ENCODE measurements around the gene GRK6. TPM values are rescaled to one million over a fixed set of nuclear protein-coding genes. Genes with fewer than 3 reads are reported as not detected.

The GRK6 gene
- total RNA-seq, 4 donors from 2014 or later = 19.4 to 26.4 (median 23.2) TPM

DNA sequence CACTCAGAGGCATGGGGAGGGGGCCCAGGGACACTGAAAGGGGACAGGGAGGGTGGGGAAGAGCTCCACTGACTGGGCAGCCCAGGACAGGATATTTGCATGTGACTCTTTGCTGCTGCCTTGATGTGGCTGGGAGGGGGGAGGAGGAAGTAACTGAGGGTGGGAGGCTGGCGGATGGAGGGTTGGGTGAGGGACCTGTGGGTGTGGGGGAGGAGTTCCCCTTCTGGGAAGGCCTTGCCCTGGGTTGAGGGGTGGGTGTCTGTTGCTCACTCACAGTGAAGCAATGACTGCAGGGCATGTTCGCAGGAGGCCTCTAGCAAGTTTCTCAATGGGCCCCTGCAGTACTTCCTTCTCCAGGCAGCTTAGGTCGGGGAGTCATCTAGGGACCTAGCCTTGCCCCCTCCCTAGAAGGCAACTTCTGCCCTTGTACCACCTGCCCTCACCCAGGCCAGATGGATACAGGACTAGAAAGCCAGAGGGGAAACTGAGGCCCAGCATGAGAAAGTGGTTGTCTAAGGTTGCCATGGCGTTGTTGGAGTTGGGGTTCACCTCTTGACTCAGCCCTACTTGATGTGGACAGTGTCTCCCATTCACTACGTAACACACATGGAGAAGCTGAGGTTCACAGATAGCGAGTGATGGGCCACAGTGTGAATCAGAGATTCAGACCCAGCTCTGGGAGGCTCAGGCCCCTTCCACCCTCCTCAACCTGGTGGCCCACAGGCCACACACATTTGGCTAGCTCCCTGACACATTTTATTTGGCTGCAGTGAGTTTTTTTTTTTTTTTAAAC lies 3.0 kb downstream of the GRK6 start:
- Histone ChIP-seq H3K36me3 (peaks cover 0 to 44% (median 24%) of the 10 kb centered on the region in 3 donors), H3K9me3 (no peaks in the 10 kb centered on the region), H3K4me3 (no peak overlapping the region), H3K4me1 (peaks cover 0 to 57% (median 45%) of the 10 kb centered on the region in 4 donors), H3K27ac (peak overlapping the region in 3 of 4 donors; percentile 54 to 69 (median 62)), H3K27me3 (no peaks in the 10 kb centered on the region)
- TF ChIP-seq POLR2A (IDR thresholded peaks at IDR 0.05) (no peak), EP300 (IDR thresholded peaks at IDR 0.05) (peak in 1 of 2 donors; percentile 48)
- TF ChIP-seq, protein P1, sequence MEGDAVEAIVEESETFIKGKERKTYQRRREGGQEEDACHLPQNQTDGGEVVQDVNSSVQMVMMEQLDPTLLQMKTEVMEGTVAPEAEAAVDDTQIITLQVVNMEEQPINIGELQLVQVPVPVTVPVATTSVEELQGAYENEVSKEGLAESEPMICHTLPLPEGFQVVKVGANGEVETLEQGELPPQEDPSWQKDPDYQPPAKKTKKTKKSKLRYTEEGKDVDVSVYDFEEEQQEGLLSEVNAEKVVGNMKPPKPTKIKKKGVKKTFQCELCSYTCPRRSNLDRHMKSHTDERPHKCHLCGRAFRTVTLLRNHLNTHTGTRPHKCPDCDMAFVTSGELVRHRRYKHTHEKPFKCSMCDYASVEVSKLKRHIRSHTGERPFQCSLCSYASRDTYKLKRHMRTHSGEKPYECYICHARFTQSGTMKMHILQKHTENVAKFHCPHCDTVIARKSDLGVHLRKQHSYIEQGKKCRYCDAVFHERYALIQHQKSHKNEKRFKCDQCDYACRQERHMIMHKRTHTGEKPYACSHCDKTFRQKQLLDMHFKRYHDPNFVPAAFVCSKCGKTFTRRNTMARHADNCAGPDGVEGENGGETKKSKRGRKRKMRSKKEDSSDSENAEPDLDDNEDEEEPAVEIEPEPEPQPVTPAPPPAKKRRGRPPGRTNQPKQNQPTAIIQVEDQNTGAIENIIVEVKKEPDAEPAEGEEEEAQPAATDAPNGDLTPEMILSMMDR (IDR thresholded peaks at IDR 0.05) = no peak
- 77 to 81% methylated on average over 6 of the region's 6 CpGs for WGBS, 2 donors
- DNase-seq (ENCODE audit: low spot score in 2 of 2) = peak; percentile 29 to 48

DNA sequence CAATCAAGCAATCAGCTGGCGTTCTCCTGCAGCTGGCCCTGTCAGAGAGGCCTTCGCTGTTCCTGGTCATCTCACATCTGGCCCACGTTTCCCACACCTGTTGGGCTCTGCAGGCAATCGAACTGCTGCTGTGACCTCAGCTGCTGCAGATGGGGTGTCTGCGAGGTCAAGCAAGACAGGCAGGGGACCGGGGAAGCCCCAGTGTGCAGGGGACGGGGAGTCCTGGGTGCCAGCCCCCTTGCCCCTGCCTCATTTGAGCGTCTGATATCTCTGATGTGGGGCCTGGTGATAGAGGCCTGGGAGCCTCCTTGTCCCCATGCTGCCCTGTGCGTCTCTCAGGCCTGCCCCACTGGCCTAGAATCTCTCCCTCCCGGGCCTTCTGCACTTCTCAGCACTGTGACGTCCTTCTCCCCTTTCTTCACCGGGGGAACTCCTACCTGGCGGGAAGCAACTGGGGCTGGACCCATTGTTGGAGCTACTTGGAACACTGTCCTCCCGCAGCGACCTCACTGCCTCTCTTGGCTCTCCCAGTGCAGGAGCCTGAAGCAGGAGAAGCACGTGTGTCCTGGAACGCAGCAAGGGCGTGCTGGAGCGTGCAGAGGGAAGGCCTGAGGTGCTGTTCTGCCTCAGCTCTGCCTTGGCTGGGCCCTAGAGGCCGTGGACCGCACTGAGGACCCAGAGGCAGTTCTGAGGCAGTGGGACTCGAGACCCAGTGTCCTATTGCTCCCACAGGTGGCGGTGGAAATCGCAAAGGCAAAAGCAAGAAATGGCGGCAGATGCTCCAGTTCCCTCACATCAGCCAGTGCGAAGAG lies 3.9 kb downstream of the GRK6 start:
- H3K9me3 ChIP-seq = no peaks in the 10 kb centered on the region
- no peak overlapping the region for H3K4me3 ChIP-seq
- TF ChIP-seq, protein P1 (IDR thresholded peaks at IDR 0.05) = no peak
- no peak for TF ChIP-seq EP300 (IDR thresholded peaks at IDR 0.05)
- no peak for TF ChIP-seq POLR2A (IDR thresholded peaks at IDR 0.05)
- H3K36me3 ChIP-seq = peaks cover 0 to 53% (median 31%) of the 10 kb centered on the region in 3 donors
- peak overlapping the region in 1 of 4 donors; percentile 68 for H3K27ac ChIP-seq
- H3K4me1 ChIP-seq = peaks cover 0 to 55% (median 43%) of the 10 kb centered on the region in 4 donors
- WGBS, 2 donors = 84% methylated on average over 25 to 26 of the region's 26 CpGs
- DNase-seq (ENCODE audit: low spot score in 2 of 2) = no peak
- no peaks in the 10 kb centered on the region for H3K27me3 ChIP-seq

DNA sequence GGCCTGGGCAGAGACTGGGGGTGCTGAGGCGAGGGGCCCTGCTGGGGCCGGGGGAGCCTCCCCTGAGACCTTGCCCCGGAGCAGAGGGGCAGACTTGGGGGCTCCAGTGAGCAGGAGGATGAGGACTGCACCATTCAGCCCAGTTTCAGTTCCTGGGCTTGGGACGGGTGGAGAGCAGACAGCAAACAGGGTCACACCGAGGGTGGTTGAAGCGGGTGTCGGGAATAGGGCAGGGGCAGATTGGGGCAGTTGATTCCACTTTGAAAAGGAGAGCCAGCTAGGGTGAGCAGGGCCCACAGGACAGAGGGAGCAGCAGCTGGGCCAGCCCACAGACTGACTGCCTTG lies 4.5 kb downstream of the GRK6 start:
- H3K27ac ChIP-seq = peak overlapping the region in 2 of 4 donors; percentile 39 to 68
- TF ChIP-seq POLR2A (IDR thresholded peaks at IDR 0.05) = no peak
- TF ChIP-seq EP300 (IDR thresholded peaks at IDR 0.05) = no peak
- TF ChIP-seq, protein P1 (IDR thresholded peaks at IDR 0.05) = no peak
- no peaks in the 10 kb centered on the region for H3K27me3 ChIP-seq
- WGBS, 2 donors = 79 to 87% methylated on average over 7 of the region's 7 CpGs
- H3K9me3 ChIP-seq = no peaks in the 10 kb centered on the region
- H3K4me3 ChIP-seq = no peak overlapping the region
- no peak for DNase-seq (ENCODE audit: low spot score in 2 of 2)
- H3K4me1 ChIP-seq = peaks cover 0 to 50% (median 39%) of the 10 kb centered on the region in 4 donors
- peaks cover 0 to 59% (median 37%) of the 10 kb centered on the region in 3 donors for H3K36me3 ChIP-seq

DNA sequence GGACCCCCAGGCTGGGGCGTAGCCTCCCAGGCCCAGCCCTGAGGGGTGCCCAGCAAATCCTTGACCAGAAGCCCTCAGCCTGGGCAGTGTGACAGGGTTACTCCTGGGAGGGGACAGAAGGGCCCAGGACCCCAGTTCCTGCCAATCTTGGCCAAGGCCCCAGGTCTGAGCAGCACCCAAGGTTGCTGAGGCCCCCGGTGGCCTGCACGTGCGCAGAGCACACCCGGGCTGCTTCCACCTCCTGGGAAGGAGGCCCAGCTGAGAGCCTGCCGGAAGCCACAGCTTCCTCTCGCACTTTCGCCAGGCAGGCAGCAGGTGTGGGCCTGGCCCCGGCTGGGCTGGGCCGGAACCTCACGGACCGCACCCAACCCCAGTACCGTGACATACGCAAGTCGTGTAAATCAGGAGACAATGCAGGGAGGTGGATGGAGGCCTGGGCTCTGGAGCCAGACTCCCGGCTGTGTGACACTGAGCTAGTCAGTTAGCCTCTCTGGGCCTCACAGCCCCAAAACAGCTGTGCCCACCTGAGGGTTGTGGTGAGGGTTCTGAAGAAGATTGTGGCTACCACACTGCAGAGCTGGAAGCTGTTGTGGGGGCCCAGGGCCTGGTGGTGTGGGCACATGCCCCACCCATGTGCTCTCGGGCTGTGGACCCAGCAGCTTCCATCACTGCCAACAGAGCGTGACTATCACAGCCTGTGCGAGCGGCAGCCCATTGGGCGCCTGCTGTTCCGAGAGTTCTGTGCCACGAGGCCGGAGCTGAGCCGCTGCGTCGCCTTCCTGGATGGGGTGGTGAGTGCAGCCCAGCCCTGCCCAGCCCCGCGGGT lies 5.1 kb downstream of the GRK6 start:
- DNase-seq (ENCODE audit: low spot score in 2 of 2) = no peak
- Histone ChIP-seq H3K9me3 (no peaks in the 10 kb centered on the region), H3K36me3 (peaks cover 0 to 65% (median 40%) of the 10 kb centered on the region in 3 donors), H3K27me3 (no peaks in the 10 kb centered on the region), H3K4me3 (no peak overlapping the region), H3K4me1 (peaks cover 0 to 50% (median 39%) of the 10 kb centered on the region in 4 donors), H3K27ac (peak overlapping the region in 3 of 4 donors; percentile 25 to 68 (median 39))
- WGBS, 2 donors = 83 to 87% methylated on average over 22 to 24 of the region's 29 CpGs
- TF ChIP-seq POLR2A (IDR thresholded peaks at IDR 0.05) = no peak
- no peak for TF ChIP-seq EP300 (IDR thresholded peaks at IDR 0.05)
- TF ChIP-seq, protein P1 (IDR thresholded peaks at IDR 0.05) = no peak

Data from tibial nerve (tissue), 4 donors.